GM21423 (cell line): ENCODE results near the gene PPAT.

Source experiments
- ATAC-seq: cut with Tn5 transposase; IDR thresholded peaks from one replicate; pipeline ENCODE4 v1.9.1; 2021; ENCODE audit warnings: mild to moderate bottlenecking, moderate library complexity; ENCODE audit not compliant: unreplicated experiment

The PPAT gene

DNA sequence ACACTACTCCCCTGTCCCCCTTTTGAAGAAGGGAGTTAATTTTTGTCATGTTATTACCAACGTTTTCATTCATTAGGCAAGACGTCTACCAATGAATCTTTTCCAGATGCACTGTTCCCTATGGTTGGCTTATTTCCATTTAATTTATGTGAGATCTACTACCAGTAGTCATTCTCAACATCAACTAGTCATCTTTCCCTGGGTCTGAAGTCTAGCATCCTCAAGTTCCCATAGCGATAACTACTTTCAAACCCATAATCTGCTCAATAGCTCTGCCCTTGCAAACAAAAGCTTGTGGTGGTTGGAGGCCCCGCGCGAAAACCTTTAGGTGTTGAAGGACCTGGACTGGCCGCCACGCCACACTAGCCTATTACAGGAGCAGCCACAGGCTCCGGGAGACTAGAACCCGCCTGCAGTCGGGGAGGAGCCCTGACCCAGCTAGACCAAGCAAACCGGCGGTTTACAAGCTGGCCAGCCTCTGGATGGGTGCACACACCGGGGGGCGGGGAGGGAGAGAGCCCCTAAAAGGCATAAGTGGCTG, 746 bp downstream of the PPAT start:
- peak; percentile 8 for ATAC-seq

GRCh38 chr4:56433280-56433679, 2.1 kb downstream of the PPAT start:
- ATAC-seq = no peak

GRCh38 chr4:56430203-56430602, 5.2 kb downstream of the PPAT start:
- ATAC-seq = no peak

GRCh38 chr4:56427179-56427578, 8.2 kb downstream of the PPAT start:
- no peak for ATAC-seq

DNA sequence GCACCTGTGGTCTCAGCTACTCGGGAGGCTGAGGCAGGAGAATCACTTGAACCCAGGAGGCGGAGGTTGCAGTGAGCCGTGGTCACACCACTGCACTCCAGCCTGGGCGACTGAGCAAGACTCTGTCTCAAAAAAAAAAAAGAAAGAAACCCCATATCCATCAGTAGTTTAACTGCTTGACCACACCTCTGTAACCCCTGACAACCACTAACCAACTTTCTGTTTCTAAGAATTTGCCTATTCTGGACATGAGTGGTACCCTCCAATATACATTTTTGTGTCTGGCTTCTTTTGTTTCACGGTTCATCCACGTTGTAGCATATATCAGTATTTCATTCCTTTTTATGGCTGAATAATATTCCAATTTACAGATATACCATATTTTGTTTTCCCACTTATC, 9.1 kb downstream of the PPAT start:
- ATAC-seq = peak; percentile 74

DNA sequence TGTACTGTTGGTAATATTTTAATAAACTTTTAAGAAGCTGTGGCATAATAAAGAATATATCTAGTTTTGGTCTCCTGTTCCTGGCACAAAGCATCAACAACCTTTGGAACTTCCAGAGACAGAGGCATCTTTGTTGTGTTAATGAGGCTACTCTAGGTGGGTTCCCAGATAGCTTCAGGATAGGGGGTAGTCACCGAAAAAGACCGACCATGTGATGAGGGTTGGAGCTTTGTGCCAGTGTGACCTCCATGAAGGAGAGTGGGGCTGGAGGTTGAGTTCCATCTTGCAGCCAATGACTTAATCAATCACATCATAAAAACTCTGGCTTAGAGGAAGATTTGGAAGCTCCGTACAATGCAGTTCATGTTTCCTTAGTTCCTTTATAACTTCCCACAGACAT, 9.9 kb downstream of the PPAT start:
- no peak for ATAC-seq

DNA sequence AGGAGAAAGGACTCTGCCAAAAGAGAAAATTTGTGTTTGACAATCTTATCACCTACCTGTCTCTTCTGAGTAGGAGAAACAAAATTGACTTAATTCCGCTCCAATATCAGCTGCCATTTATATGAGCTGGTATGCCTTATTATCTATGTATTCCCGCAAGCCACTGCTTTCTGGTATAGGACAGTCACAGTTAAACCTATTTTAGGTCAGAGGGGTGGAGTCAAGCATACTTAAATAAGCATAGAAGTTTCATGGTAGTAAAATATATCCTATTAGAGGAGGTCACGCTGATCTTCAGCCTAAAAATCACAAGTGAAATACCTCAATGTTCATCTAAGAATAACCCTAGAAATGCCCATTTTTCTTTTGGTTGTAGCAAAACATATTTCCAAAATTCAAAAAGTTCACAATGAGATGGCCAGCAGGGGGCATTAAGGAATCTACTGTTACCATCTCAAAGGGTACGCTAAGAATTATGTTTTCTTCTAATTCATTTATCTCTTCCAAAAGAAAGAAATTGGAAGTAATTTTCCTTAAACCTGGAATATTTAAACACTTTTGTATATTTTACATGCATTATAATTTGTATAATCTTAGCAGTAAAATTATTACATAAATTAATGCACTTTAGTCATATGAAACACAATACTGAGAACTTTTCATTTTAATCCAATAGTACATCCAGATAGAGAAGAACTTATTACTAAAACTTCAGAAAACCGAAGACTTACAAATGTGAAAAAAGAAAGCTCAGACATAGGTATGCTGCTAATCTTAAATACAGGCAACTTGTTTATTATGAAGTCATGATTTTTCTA, 10.5 kb downstream of the PPAT start:
- no peak for ATAC-seq

- no peak for ATAC-seq
Observed at GRCh38 chr4:56424176-56424575, 11.2 kb downstream of the PPAT start.

GRCh38 chr4:56417396-56417795, 18.0 kb downstream of the PPAT start:
- no peak for ATAC-seq

DNA sequence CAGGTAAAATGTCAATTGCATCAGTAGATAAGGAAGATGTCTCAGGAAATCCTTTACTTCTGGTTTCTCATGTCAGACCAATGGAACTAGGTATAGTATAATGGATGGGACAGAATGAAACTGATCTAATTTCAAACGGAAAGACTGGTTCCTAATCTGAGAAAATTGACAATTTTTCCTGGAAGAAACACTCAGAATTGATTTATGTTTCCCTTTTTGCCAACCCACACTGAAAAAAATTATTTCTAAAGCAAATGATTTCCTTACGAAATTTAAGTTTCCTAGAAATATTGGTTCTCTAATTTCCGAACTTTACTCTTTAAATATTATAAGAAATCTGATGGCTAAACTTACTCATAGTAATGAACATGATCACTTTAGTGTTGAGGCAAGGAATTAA, 19.1 kb downstream of the PPAT start:
- ATAC-seq = no peak

- ATAC-seq = no peak
Observed at GRCh38 chr4:56414135-56414670, 21.2 kb downstream of the PPAT start.

- ATAC-seq = no peak
Observed at GRCh38 chr4:56410247-56411062, 25.0 kb downstream of the PPAT start.

- no peak for ATAC-seq
Observed at GRCh38 chr4:56409511-56410090, 25.8 kb downstream of the PPAT start.

DNA sequence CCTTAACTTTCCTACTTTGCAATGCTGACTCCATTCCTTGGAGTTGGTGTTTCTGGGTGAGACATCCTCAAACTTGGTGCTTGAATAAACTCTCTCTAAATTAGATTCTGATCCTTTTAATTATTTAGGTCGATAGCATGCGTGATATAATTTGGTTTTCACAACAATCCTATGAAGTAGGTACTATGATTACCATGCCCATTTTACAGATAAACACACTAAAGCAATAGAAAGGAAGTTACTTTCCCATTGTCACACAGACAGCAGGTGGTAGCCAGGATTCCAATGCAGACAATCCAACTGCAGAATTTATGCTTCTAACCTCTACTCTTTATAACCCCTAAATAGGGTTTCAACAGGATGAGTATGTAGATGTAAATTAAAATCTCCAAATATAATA, 26.4 kb downstream of the PPAT start:
- no peak for ATAC-seq

DNA sequence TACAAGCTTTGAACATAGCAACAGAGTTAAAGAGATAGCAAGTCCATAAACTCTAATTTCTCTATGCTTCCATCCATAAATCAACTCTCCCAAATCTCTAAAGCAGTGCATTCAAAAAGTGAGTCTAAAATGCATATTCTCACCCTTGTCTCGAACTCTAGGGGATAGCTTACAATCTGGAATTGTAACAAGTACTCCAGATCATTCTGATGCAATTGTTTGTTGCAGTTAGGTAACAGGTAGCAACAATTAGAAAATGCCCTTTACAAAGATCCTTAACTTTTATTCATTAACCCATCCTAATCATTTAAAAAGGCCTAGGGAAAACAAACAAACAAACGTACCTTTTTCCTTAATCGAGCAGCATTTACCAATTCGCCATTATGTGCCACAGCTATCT, 29.3 kb downstream of the PPAT start:
- no peak for ATAC-seq

DNA sequence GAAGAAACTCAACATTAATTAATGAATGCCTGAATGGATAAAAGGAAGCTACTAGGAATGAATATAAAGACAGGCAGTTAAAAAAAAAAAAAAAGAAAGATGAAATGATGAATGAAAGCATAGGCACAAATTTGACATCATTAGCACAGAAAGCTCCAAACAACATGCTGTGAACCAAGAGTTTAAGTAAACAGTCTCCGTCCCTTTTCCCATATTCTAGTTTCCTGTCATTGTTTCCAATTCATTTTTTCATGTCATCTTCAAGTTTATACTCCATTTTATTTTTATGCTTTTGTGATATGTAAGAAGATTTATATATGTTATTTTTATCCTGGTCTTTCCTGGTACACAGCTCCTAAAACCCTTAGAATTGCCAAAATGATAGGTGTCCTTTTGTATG, 30.4 kb downstream of the PPAT start:
- no peak for ATAC-seq

DNA sequence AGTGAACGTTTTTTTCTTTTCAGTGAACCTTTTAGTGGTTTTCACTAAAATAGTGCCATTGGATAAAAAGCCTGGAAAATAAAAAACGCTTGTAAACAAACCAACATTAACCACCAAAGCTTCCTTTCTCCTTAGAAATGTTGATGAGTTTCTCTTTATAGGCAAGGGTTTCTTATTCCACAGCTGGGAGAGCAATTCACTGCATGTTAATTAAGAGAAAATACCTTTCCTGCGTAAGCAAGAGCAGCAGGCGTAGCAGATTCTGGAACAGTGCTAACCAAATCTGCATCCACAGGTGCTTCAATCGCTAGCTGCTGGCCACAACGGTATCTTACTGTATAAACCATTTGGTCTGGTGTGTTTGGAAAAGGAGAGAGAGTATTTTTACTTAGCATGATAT, 34.9 kb downstream of the PPAT start:
- no peak for ATAC-seq

DNA sequence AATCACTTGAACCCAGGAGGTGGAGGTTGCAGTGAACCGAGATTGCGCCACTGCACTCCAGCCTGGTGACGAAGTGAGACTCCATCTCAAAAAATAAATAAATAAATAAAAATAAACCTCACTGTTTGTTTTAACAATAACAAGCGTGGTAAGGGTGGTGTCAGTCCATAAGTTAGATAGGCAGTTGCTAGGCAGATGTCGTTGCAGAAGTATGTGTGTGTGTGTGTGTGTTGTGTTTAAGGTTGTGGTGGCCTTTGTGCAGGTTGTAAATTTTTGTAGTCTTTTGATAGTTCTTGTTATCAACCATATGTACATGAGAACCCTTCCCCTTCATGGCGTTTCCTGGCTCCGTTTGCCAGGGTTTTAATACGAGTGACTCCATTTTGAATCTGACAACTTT, 44.1 kb downstream of the PPAT start:
- no peak for ATAC-seq

DNA sequence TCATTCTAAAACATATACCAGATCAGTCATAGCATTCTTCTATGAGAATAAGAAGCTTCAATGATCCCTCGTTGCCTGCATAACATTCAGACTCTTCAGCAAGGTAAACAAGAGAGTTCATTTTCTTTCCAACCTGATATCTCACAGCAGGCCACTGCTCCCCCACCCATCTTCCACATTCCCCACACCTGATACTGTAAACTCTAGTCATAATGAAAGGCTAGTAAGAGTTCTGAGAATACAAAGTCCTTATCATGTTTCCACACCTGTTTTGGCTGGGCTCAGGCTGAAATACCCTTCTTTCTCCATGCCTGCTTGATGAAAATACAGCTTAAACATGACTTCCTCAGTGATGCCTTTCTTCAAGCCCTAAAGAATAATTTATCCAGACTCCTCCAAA, 45.9 kb downstream of the PPAT start:
- no peak for ATAC-seq

- ATAC-seq = no peak
Observed at GRCh38 chr4:56388306-56388705, 47.1 kb downstream of the PPAT start.
